ENCODE measurements around the gene SSR3. TPM values are rescaled to one million over a fixed set of nuclear protein-coding genes. Genes with fewer than 3 reads are reported as not detected.

The SSR3 gene
- total and polyA plus RNA-seq, 2 of the 13 experiments (the other 11 are each of a cell fraction or from before 2014, with no cell fraction given), result 229 to 325 TPM

GRCh38 chr3:156513619-156514018, 41.3 kb downstream of the SSR3 start (continued):
- TF ChIP-seq, protein P1, sequence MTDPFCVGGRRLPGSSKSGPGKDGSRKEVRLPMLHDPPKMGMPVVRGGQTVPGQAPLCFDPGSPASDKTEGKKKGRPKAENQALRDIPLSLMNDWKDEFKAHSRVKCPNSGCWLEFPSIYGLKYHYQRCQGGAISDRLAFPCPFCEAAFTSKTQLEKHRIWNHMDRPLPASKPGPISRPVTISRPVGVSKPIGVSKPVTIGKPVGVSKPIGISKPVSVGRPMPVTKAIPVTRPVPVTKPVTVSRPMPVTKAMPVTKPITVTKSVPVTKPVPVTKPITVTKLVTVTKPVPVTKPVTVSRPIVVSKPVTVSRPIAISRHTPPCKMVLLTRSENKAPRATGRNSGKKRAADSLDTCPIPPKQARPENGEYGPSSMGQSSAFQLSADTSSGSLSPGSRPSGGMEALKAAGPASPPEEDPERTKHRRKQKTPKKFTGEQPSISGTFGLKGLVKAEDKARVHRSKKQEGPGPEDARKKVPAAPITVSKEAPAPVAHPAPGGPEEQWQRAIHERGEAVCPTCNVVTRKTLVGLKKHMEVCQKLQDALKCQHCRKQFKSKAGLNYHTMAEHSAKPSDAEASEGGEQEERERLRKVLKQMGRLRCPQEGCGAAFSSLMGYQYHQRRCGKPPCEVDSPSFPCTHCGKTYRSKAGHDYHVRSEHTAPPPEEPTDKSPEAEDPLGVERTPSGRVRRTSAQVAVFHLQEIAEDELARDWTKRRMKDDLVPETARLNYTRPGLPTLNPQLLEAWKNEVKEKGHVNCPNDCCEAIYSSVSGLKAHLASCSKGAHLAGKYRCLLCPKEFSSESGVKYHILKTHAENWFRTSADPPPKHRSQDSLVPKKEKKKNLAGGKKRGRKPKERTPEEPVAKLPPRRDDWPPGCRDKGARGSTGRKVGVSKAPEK (CRISPR knock-in tag; IDR thresholded peaks at IDR 0.05; ENCODE audit: borderline replicate concordance), result no peak
- TF ChIP-seq SIX1 (CRISPR knock-in tag; IDR thresholded peaks at IDR 0.05; ENCODE audit: borderline replicate concordance) (no peak), NFYB (CRISPR knock-in tag; IDR thresholded peaks at IDR 0.05) (no peak), RCOR2 (CRISPR knock-in tag; IDR thresholded peaks at IDR 0.05) (no peak), TFDP1 (CRISPR knock-in tag; IDR thresholded peaks at IDR 0.05; ENCODE audit: borderline replicate concordance) (no peak), HIVEP1 (CRISPR knock-in tag; IDR thresholded peaks at IDR 0.05) (no peak), GATAD2A (CRISPR knock-in tag; IDR thresholded peaks at IDR 0.05) (0 out of 2 replicates have a peak, but pooled peaks have one; percentile 30), ZNF33B (CRISPR knock-in tag; IDR thresholded peaks at IDR 0.05) (no peak), ARID5B (CRISPR knock-in tag; IDR thresholded peaks at IDR 0.05) (peak; percentile 61; the same call in 1 of the 2 replicates), ZNF709 (CRISPR knock-in tag; IDR thresholded peaks at IDR 0.05) (no peak), ZNF775 (CRISPR knock-in tag; IDR thresholded peaks at IDR 0.05; ENCODE audit: borderline replicate concordance) (no peak), SP4 (CRISPR knock-in tag; IDR thresholded peaks at IDR 0.05) (no peak), SOX13 (IDR thresholded peaks at IDR 0.05) (0 out of 2 replicates have a peak, but pooled peaks have one; percentile 25), SOX13 (CRISPR knock-in tag; conservative IDR thresholded peaks at IDR 0.05 in 1 of 2, IDR thresholded peaks at IDR 0.05 in 1 of 2) (peak in 1 of 2 experiments; percentile 57; a peak in 1 of 4 replicates), MAFK (conservative IDR thresholded peaks at IDR 0.05 in 1 of 2, IDR thresholded peaks at IDR 0.05 in 1 of 2; ENCODE audit: low read length in 2 of 2) (0 out of 4 replicates have a peak, but pooled peaks have one; percentile 1 to 7)
- TF ChIP-seq, protein P2, sequence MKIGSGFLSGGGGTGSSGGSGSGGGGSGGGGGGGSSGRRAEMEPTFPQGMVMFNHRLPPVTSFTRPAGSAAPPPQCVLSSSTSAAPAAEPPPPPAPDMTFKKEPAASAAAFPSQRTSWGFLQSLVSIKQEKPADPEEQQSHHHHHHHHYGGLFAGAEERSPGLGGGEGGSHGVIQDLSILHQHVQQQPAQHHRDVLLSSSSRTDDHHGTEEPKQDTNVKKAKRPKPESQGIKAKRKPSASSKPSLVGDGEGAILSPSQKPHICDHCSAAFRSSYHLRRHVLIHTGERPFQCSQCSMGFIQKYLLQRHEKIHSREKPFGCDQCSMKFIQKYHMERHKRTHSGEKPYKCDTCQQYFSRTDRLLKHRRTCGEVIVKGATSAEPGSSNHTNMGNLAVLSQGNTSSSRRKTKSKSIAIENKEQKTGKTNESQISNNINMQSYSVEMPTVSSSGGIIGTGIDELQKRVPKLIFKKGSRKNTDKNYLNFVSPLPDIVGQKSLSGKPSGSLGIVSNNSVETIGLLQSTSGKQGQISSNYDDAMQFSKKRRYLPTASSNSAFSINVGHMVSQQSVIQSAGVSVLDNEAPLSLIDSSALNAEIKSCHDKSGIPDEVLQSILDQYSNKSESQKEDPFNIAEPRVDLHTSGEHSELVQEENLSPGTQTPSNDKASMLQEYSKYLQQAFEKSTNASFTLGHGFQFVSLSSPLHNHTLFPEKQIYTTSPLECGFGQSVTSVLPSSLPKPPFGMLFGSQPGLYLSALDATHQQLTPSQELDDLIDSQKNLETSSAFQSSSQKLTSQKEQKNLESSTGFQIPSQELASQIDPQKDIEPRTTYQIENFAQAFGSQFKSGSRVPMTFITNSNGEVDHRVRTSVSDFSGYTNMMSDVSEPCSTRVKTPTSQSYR (CRISPR knock-in tag; IDR thresholded peaks at IDR 0.05; ENCODE audit: borderline replicate concordance), result no peak
- TF ChIP-seq, protein P3, sequence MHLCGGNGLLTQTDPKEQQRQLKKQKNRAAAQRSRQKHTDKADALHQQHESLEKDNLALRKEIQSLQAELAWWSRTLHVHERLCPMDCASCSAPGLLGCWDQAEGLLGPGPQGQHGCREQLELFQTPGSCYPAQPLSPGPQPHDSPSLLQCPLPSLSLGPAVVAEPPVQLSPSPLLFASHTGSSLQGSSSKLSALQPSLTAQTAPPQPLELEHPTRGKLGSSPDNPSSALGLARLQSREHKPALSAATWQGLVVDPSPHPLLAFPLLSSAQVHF (CRISPR knock-in tag; IDR thresholded peaks at IDR 0.05), result no peak
